AG04450 (cell line): ENCODE data around the gene CGREF1. TPM values are rescaled to one million over a fixed set of nuclear protein-coding genes. Genes with fewer than 3 reads are reported as not detected.

Experiments used
- CTCF ChIA-PET: fragments of 300-600, 350-600 bp; formaldehyde crosslinking; extraction: SDS; loops from one replicate; lab custom pipeline; 2022; ENCODE audit warnings: antibody characterized with exemption, inconsistent platforms; lab: Charles Lee
- POLR2A ChIA-PET: fragments of 350-600 bp; formaldehyde crosslinking; extraction: SDS; loops from one replicate; lab custom pipeline; 2021; ENCODE audit warnings: antibody characterized with exemption, inconsistent platforms; lab: Yijun Ruan, JAX
- DNase-seq: peaks from one replicate; pipeline ENCODE4 v3.0.0-alpha.2; 2011; ENCODE audit warnings: low read depth, low spot score
- H3K27ac ChIP-seq: one replicate; pipeline ENCODE4 v1.5.1; 2012; ENCODE audit warnings: low read depth, low read length, control low read depth
- H3K27me3 ChIP-seq: one replicate; pipeline ENCODE4 v1.6.0; 2012; ENCODE audit warnings: low read length; ENCODE audit not compliant: control insufficient read depth, insufficient read depth
- H3K4me3 ChIP-seq: 2 replicates; pipeline ENCODE4 v1.5.1; 2011; ENCODE audit warnings: mild to moderate bottlenecking, low read depth, low read length, control low read depth
- H3K9me3 ChIP-seq: 2 replicates; pipeline ENCODE4 v1.5.1; 2012; ENCODE audit warnings: low read length; ENCODE audit not compliant: control insufficient read depth, insufficient read depth
- CTCF ChIP-seq: IDR thresholded peaks from 2 replicates; pipeline ENCODE4 v1.5.1; 2011; ENCODE audit warnings: low read depth, low read length, control low read depth, inconsistent platforms
- polyA plus RNA-seq: library from polyadenylated mRNA; depleted of rRNA; stranded (reverse); fragments of >200 nt; gene quantifications from 2 replicates; pipeline ENCODE4 v1.2.3, GENCODE V29; 2011

CGREF1 gene
- polyA plus RNA-seq, 1 experiment: 0.71 TPM

- Histone ChIP-seq H3K9me3 (no peaks in the 10 kb centered on the region; the same call in 1 of the 2 replicates), H3K4me3 (no peak overlapping the region), H3K27me3 (peaks cover 22% of the 10 kb centered on the region), H3K27ac (no peak overlapping the region)
- ChIA-PET CTCF (interaction anchor here (2.0 kb wide), 1 partner anchor 39 kb away, joined by 8 read pairs; no protein-coding TSS in a partner anchor), POLR2A (no interaction called here)
- no peak for TF ChIP-seq CTCF
- no peak for DNase-seq
Measured at GRCh38 chr2:27152102-27152795, 33.3 kb upstream of the CGREF1 start.

- no peak for DNase-seq
- POLR2A ChIA-PET: no interaction called here
- no peak overlapping the region for H3K4me3 ChIP-seq
- H3K27ac ChIP-seq: no peak overlapping the region
- peaks cover 19% of the 10 kb centered on the region for H3K27me3 ChIP-seq
- no peak for TF ChIP-seq CTCF
- no peaks in the 10 kb centered on the region; the same call in 1 of the 2 replicates for H3K9me3 ChIP-seq
- CTCF ChIA-PET: interaction anchor here (0.6 to 1.4 kb wide), 3 partner anchors 17 to 40 kb away, joined by 3 read pairs; no protein-coding TSS in a partner anchor
Measured at GRCh38 chr2:27150639-27151230, 31.8 kb upstream of the CGREF1 start.

GRCh38 chr2:27149570-27150405, 30.9 kb upstream of the CGREF1 start:
- ChIA-PET CTCF (interaction anchor here (0.6 to 1.4 kb wide), 3 partner anchors 16 to 48 kb away, joined by 3 read pairs; no protein-coding TSS in a partner anchor), POLR2A (no interaction called here)
- Histone ChIP-seq H3K27ac (no peak overlapping the region), H3K4me3 (no peak overlapping the region), H3K27me3 (peaks cover 19% of the 10 kb centered on the region), H3K9me3 (no peaks in the 10 kb centered on the region; the same call in 1 of the 2 replicates)
- DNase-seq: no peak
- TF ChIP-seq CTCF: no peak

GRCh38 chr2:27148801-27149439, 30.0 kb upstream of the CGREF1 start, which contains the start of gene TCF23:
Gene TCF23, plus strand, starts transcription at chr2:27149004. Its CDS starts 130 bp downstream, at chr2:27149134.
- ChIA-PET POLR2A (interaction anchor here (0.5 kb wide), 1 partner anchor 58 kb away, joined by 3 read pairs; no protein-coding TSS in a partner anchor), CTCF (interaction anchor here (0.9 to 1.1 kb wide), 2 partner anchors 43 to 47 kb away, joined by 3 read pairs; no protein-coding TSS in a partner anchor)
- H3K4me3 ChIP-seq: no peak within 1 kb of the TSS
- H3K27ac ChIP-seq: no peak within 1 kb of the TSS
- DNase-seq: no peak
- no peaks in the 10 kb centered on the region; the same call in 1 of the 2 replicates for H3K9me3 ChIP-seq
- TF ChIP-seq CTCF: no peak
- peaks cover 19% of the 10 kb centered on the region for H3K27me3 ChIP-seq
